Subcutaneous adipose tissue (tissue), 4 donors: Measurements from ENCODE around the gene SHQ1. TPM values are rescaled to one million over a fixed set of nuclear protein-coding genes. Genes with fewer than 3 reads are reported as not detected.

ENCODE experiments used
- CTCF ChIP-seq: fragments of 450-650 bp; IDR thresholded peaks from one replicate; pipeline ENCODE4 v1.5.1; 2016; ENCODE audit warnings: low read depth, mild to moderate bottlenecking, control low read depth, antibody characterized with exemption, moderate library complexity
- total RNA-seq, 4 donors: library from RNA; depleted of rRNA; stranded (reverse); fragments of >200 nt; gene quantifications; one replicate each; pipeline ENCODE4 v1.1.0, GENCODE V29; 2016

Gene SHQ1
- total RNA-seq, 4 donors from 2014 or later, result 7.9 to 15.5 (median 9.8) TPM

- TF ChIP-seq CTCF, result no peak
Observed at GRCh38 chr3:72746430-72747411, 101.5 kb downstream of the SHQ1 start.

GRCh38 chr3:72745146-72745999 is 102.9 kb downstream of the SHQ1 start:
- TF ChIP-seq CTCF, result no peak

GRCh38 chr3:72744330-72744729 is 103.9 kb downstream of the SHQ1 start:
- TF ChIP-seq CTCF, result no peak

- no peak for TF ChIP-seq CTCF
Observed at GRCh38 chr3:72739531-72740466, 108.4 kb downstream of the SHQ1 start.

GRCh38 chr3:72738752-72739530 is 109.3 kb downstream of the SHQ1 start:
- TF ChIP-seq CTCF, result no peak

GRCh38 chr3:72733676-72734075 is 114.6 kb downstream of the SHQ1 start:
- no peak for TF ChIP-seq CTCF
